HG03565 (cell line): ENCODE measurements around the gene RFNG.

ENCODE experiments used
- ATAC-seq: cut with Tn5 transposase; IDR thresholded peaks from one replicate; pipeline ENCODE4 v1.9.1; 2021; ENCODE audit warnings: mild to moderate bottlenecking, moderate library complexity; ENCODE audit not compliant: unreplicated experiment

RFNG gene

GRCh38 chr17:82059272-82060000, 7.8 kb upstream of the RFNG start:
- ATAC-seq = no peak

- no peak for ATAC-seq
Observed at GRCh38 chr17:82058855-82059249, 7.2 kb upstream of the RFNG start.

GRCh38 chr17:82058230-82058854, 6.7 kb upstream of the RFNG start:
- ATAC-seq = no peak

DNA sequence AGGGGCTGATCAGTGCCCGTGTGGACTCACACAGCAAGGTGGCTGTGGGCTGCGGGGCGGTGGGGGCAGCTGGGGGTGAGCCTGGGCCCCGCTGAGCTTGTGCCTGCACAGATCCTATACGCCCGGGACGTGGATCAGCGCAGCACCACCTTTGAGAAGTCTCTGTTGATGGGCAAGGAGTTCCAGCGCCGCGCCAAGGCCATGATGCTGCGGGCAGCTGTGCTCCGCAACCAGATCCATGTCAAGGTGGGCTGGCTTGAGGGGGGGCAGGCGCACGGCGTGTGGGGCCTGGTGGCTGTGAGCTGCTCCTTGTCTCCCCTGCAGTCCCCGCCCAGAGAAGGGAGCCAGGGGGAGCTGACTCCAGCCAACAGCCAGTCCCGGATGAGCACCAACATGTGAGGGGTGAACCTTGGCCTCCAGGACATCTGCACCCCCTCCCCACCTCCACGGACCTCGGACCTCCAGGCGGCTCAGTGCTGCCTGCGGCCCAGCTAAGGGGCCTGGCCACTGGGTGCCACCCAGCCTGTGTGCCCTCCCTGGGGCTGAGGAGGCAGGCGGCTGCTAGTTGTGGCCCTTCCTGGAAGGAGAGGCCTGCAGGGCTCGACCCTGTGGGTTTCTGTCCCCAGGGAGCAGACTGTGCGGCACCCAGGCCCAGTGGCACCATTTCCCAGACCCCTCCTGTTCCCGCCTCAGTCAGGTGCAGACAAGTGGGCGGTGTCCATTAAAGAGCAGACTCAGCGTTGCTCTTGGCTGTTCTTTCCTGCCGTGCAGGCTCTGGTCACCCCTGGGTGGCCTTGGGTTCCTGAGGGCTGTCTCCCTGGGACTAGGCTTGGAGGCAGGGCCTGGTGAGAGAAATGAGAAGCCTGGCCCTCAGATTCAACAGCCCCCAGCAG, 5.4 kb upstream of the RFNG start:
- ATAC-seq = no peak

GRCh38 chr17:82055965-82056728, 4.5 kb upstream of the RFNG start:
- ATAC-seq = no peak

- ATAC-seq = no peak
Observed at GRCh38 chr17:82055023-82055964, 3.7 kb upstream of the RFNG start.

- no peak for ATAC-seq
Observed at GRCh38 chr17:82054351-82055022, 2.9 kb upstream of the RFNG start.

- ATAC-seq = no peak
Observed at GRCh38 chr17:82053556-82054263, 2.1 kb upstream of the RFNG start.

- no peak for ATAC-seq
Observed at GRCh38 chr17:82053130-82053529, 1.5 kb upstream of the RFNG start.

- no peak for ATAC-seq
Observed at GRCh38 chr17:82052638-82053059, 1.0 kb upstream of the RFNG start.

GRCh38 chr17:82050761-82051641, 610 bp downstream of the RFNG start:
- no peak for ATAC-seq

DNA sequence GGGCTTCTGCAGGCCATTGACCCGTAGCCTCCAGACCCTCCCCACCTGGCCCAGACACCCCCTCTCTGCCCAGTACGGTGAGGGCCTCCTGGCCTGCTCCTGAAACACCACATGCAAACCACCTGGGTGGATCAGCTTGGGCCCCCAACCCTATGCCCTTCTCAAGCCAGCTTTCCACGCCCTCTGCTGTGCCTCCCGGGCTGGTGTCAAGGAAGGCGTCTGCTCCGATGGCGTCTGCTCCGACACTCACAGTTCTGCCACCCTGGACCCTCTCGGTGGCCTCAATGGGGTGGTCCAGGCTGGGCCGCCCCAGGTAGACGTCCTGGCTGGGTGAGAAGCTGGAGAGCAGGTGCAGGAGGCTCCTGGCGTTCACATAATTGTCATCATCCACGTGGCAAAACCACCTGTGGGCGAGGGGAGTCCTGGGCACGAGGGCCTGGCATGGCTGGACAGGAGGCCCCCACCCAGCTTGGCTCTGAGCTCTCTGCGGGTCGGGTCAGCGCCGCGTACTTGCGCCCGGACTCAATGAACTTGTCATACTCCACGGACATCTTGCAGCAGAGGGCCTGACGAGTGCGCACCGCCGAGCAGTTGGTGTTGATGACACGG, 1.4 kb downstream of the RFNG start:
- ATAC-seq = no peak

DNA sequence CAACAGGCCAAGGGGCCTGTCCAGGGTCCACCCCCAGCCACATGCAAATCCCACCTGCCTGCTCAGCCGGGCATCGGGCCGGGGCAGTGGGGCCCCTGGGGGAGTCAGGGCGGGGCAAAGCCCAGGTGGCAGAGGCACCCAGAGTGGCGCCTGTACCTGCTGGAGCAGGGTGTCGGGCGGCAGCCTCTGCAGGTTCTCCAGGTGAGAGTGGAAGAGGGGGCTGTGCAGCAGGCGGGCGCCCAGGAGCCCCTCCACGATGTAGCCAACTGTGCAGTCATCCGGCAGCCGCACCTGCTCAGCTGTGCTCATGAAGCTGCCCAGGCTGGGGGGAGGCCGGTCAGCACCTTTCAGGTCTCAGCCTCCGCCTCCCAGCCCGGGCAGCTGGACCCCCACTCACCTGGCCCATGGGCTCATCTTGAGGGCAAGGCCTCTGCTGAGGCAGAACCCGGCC, 2.1 kb downstream of the RFNG start:
- ATAC-seq = no peak

DNA sequence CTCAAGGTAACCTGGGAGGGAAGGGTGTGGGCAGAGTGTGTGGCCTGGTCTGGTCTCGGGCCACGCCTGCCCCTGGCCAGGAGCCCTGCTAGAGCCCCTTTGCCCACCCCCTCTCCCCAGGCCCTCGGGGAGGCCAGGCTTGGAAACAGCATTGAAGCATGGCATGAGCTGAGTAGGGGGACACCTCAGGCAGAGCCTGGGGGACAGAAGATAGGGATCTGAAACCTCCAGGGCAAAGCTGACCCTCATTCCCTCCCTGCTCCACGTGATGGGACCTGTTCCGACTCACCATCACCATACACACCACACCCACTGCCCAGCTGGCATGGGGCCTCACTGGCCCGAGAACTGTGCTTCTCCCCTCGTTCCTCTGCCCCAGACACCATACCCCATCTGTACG, 2.5 kb downstream of the RFNG start:
- ATAC-seq = no peak

GRCh38 chr17:82048571-82048971, 3.0 kb downstream of the RFNG start:
- ATAC-seq = no peak

DNA sequence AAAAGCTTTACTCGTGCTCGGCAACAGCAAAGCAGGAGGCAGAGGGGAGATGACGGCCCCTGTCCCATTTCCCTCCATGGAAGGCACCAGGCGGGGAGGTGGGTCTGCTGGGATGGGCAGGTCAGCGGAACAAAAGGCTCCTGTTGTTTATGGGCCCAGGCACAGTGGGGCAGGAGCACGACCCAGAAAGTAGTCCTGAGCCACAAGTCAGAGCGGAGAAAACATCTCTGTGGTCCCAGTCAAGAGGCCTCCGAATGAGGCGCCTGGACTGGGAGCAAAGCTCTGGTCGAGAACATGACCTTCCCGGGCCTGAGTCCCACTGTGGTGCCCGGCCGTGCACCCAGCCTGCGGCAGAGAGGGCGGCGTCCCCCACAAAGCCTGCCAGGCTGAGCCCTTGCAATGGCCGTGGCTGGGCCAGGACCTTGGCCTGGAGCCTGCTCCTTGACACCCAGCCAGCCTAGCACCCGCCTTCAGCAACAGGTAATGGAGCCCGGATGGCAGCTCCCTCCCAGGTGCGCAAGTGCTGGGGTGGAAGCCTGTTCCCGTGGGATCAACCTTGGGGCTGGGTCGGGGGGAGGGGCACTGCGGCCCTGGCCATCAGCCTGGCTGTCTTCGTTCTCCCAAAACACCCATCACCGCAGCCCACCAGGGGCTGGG, 3.6 kb downstream of the RFNG start:
- no peak for ATAC-seq

DNA sequence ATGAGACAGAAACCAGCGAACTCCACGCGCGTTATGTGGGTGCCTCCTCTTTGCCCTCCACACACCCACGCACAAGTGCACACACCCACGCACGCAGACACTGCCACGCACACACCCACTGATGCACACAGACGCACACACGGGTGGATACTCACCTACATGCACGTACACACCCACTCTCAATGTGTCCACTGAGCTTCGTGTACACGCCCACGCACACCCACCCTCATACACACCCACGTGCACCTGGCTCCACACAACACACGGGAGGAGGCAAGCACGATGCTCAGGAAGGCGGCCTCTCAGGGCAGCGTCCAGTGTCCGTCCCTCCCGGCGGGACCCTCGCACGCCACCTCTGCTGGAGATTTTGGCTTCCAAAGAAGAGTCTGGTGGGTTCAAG, 4.2 kb downstream of the RFNG start:
- no peak for ATAC-seq
